Lower leg skin (tissue), 3 donors: Measurements from ENCODE around the gene PRDM16.

Experiments
- POLR2A ChIP-seq, 2 donors: fragments of 450-650 bp; IDR thresholded peaks; one replicate each; pipeline ENCODE4 v1.6.1; 2016 to 2017; ENCODE audit warnings: antibody characterized with exemption in 2 of 2, mild to moderate bottlenecking in 1 of 2, moderate library complexity in 1 of 2
- TF ChIP-seq, protein P1 (sequence below), 3 donors: fragments of 450-650 bp; IDR thresholded peaks; one replicate each; pipeline ENCODE4 v1.5.1; 2016; ENCODE audit warnings: antibody characterized with exemption in 3 of 3, mild to moderate bottlenecking in 3 of 3, moderate library complexity in 2 of 3

DNA sequence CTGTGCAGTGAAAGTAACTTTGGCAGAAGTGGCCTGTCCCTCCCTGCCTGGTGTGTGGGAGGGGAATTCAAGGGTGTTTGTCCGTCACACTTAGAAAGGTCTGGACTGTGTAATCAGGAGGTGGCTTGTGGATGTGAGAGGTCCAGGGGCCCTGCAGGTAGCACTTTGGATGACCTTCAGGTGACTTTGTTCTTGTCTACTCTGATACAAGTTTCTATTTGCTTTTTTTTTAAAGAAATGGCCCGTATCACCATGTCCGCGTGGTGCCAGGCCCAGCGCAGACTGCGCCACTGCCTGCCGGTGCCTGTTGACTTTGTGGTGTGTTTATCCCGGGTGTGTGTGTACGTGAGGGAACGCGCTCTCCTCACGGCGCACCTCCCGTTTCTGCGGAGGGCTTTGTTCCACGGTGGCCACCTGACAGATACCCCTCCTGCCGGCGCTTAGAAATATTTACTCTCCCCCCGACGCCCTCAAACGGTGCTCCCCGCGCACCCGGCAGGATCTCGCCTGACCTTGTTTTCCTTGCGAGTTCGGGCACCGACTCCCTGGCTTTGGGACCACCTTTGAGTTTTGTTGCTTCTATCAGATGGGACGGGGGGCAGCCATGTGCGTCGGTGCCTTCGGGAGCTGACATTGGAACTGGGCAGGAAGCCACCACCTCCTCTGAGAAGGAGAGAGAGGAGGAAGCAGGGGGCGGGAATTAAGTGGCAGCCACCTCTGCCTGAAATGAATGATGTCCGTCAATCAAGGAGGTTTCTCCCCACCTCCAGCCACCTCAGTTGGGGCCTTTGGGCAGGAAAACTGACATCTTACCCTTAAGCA, 119.4 kb downstream of the PRDM16 start:
- TF ChIP-seq, protein P1, sequence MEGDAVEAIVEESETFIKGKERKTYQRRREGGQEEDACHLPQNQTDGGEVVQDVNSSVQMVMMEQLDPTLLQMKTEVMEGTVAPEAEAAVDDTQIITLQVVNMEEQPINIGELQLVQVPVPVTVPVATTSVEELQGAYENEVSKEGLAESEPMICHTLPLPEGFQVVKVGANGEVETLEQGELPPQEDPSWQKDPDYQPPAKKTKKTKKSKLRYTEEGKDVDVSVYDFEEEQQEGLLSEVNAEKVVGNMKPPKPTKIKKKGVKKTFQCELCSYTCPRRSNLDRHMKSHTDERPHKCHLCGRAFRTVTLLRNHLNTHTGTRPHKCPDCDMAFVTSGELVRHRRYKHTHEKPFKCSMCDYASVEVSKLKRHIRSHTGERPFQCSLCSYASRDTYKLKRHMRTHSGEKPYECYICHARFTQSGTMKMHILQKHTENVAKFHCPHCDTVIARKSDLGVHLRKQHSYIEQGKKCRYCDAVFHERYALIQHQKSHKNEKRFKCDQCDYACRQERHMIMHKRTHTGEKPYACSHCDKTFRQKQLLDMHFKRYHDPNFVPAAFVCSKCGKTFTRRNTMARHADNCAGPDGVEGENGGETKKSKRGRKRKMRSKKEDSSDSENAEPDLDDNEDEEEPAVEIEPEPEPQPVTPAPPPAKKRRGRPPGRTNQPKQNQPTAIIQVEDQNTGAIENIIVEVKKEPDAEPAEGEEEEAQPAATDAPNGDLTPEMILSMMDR (IDR thresholded peaks at IDR 0.05) = no peak
- no peak for TF ChIP-seq POLR2A (IDR thresholded peaks at IDR 0.05)
